H7 (cell line): ENCODE measurements around the gene HOGA1. TPM values are rescaled to one million over a fixed set of nuclear protein-coding genes. Genes with fewer than 3 reads are reported as not detected.

Experiments
- DNase-seq: peaks from one replicate; pipeline ENCODE4 v3.0.0; 2012
- H3K27me3 ChIP-seq: 2 replicates; pipeline ENCODE4 v1.6.0; 2011; ENCODE audit warnings: mild to moderate bottlenecking, low read length; ENCODE audit not compliant: control insufficient read depth, insufficient read depth
- H3K36me3 ChIP-seq: replicated peaks from 2 replicates; pipeline ENCODE4 v1.5.1; 2011; ENCODE audit warnings: low read length; ENCODE audit not compliant: control insufficient read depth, insufficient read depth
- H3K4me3 ChIP-seq: 2 replicates; pipeline ENCODE4 v1.5.1; 2011; ENCODE audit warnings: low read depth, mild to moderate bottlenecking, control low read depth, low read length, moderate library complexity; ENCODE audit not compliant: insufficient read depth
- total RNA-seq: library from RNA; depleted of rRNA; stranded (reverse); fragments of >200 nt; shearing (Covaris generic); gene quantifications from 2 replicates; pipeline ENCODE4 v1.2.3, GENCODE V29; 2014; rRNA removed

Gene HOGA1
- total RNA-seq: 0.37 TPM in 1 of 2 replicates, not detected in the other

DNA sequence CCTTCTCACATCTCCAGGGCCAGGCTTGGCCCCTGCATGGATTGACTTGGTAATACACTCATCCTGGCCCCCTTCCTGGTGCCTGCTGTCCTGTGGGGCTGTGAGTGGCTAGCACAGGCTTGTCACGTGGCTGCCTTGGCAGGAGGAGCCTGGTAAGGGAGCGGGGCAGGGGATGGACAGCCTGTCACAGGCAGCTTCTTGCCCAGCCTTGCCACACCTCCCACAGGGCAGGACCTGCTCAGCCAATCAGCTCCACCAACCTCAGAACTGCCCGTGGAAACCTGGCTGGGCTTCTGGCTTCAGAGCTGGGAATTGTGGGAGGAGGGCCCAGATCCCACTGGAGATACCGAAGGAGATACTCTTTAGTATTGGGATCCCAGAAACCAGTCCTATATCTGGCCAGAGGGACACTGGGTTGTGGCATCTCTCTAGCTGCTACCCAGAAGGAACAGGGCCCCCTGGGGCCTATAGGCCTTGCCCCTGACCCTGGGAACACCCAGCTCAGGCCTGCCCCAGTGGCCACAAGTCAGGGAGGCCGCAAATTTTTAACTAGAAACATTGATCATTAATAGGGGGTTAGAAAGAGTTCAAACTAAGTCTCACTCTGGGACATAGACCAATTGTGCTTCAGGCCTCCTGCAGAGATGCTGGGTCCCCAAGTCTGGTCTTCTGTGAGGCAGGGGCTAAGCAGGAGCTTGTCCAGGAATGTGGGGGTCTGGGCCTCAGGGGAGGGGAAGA is at the start of gene HOGA1:
TSS of gene HOGA1 (plus strand) at position 330 of the 738 bp plus-strand sequence. CDS start at position 645, 315 bp downstream.
- peak; percentile 91 for DNase-seq
- no peak within 1 kb of the TSS for H3K4me3 ChIP-seq
- no peaks in the 10 kb centered on the region for H3K36me3 ChIP-seq
- no peaks in the 10 kb centered on the region for H3K27me3 ChIP-seq

DNA sequence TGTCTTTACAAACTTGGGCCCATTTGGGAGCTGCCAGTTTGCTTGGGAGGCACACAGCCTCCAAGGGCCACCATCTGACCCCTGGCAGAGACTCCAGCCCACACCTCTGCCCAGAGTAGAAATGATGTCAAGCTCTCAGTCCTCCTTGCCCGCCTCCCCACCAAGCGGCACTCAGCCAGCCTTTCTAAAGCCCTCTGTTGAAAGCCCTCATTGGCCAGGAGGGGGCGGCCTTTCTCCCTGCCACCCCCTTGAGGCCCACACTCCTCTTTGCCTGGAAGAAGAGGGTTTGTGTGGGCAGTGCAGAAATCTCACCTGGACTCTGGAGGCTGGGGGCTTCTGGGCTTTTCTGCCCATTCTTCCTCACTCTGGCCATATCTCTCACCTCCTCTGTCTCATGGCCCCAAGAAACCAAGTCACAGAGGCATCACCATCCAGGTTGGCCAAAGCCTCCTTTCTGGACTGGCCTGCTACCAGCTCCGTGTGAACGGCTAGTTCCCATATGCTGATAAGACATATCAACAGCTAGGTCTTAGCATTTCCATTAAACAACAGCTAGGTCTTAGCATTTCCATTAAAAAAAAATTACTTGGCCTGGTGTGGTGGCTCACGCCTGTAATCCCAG is 49.3 kb upstream of the HOGA1 start:
- Histone ChIP-seq H3K4me3 (no peak overlapping the region), H3K36me3 (no peaks in the 10 kb centered on the region), H3K27me3 (no peaks in the 10 kb centered on the region)
- DNase-seq: peak; percentile 91

DNA sequence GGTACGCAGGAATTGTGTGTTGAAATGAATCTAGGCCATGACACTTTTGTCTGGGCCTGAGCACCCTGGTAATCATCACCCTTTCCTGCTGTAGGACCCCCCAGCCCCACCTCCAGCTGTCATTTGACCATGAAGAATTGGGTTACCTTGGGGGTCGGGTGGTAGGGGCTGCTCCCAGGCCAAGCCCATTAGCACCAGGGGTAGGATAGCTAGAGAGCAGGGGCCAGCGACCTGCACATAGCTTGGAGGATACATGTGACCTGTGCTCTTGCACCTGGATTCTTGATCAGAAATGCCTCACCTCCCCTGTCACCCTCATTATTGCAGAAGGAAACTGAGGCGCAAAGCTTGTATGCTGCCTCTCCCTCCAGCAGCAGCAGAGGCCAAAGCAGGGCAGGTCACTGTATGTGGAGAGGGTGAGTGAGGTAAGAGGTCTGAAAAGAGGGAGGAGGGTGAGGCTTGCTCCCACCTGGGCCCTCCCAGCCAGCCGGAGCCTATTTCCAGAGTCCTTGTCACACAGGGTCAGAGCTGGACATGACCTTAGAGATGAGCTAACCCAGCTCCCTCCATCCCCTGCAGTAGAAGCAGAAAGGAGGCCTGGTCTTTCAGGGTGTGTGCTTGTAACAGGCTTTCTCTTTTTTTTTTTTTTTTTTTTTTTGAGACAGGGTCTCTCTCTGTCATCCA is 46.9 kb upstream of the HOGA1 start:
- Histone ChIP-seq H3K36me3 (no peaks in the 10 kb centered on the region), H3K4me3 (no peak overlapping the region), H3K27me3 (no peaks in the 10 kb centered on the region)
- no peak for DNase-seq

GRCh38 chr10:97538411-97538810 is 45.8 kb upstream of the HOGA1 start:
- DNase-seq: no peak
- no peaks in the 10 kb centered on the region for H3K36me3 ChIP-seq
- no peaks in the 10 kb centered on the region for H3K27me3 ChIP-seq
- H3K4me3 ChIP-seq: no peak overlapping the region

DNA sequence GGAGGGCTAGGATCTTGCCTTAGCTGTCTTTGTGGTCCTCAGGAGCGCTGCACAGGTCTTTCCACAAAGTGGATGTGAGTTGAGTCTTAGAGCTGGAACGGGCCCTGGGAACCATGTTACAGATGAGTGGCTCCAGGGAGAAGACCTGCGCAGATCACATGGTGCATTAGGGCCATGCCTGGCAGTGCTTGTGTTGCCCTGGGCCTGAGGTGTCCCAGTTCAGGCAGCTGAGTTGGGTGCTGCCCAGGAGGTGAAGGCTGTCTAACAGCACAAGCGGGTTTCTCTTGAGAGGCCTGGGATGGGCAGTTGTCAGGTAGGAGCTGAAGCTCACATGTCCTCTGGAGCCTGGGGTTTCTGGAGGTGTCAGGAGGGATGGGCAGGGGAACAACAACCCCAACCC is 45.4 kb upstream of the HOGA1 start:
- Histone ChIP-seq H3K4me3 (no peak overlapping the region), H3K27me3 (no peaks in the 10 kb centered on the region), H3K36me3 (no peaks in the 10 kb centered on the region)
- no peak for DNase-seq

GRCh38 chr10:97539523-97540200 is 44.5 kb upstream of the HOGA1 start:
- peak; percentile 84 for DNase-seq
- H3K27me3 ChIP-seq: no peaks in the 10 kb centered on the region
- no peak overlapping the region for H3K4me3 ChIP-seq
- no peaks in the 10 kb centered on the region for H3K36me3 ChIP-seq

GRCh38 chr10:97540669-97541500 is 43.3 kb upstream of the HOGA1 start:
- no peaks in the 10 kb centered on the region for H3K27me3 ChIP-seq
- peak; percentile 62 for DNase-seq
- H3K36me3 ChIP-seq: no peaks in the 10 kb centered on the region
- no peak overlapping the region for H3K4me3 ChIP-seq

DNA sequence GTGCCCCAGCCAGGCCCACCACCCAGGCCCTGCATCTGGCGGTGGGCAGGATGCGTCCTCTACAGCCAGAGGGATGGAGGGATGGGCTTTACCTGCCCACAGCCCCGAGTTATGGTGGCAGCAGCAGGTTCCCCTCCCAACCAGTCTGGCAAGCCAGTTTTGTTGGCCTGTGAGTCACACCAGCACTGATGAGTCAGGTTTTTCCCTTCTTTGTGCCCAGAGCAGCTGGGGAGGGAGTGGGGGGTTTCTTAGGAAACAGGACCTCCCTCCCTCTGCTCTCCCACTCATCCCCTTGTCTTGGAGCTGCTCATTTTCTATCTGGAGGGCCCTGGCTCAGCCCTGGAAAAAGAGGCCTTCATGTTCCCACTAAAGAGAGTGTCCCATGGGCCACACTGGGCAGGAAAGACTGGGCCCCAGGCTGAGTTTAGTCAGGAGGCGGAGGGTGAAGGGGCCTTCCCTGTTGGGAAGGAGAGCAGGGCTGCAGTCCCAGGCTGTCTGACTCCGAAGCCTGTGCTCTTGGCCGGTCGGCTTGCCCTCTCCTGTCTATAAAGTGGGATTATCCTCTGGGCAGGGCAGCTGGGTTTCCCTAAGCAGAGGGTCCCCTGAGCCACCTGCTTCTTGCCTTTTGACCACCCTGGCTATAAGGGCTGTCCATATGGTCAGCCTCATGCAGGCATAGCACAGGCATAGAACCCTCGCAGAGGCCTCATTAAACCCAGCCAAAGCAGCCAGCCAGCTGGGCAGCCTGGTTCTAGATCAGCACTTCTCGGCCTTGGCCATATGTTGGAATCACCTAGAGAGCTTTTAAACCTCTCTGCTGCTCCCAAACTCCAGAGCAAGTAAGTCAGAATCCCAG is 41.8 kb upstream of the HOGA1 start:
- DNase-seq: peak; percentile 63
- no peak overlapping the region for H3K4me3 ChIP-seq
- no peaks in the 10 kb centered on the region for H3K36me3 ChIP-seq
- H3K27me3 ChIP-seq: no peaks in the 10 kb centered on the region

GRCh38 chr10:97543025-97543546 is 41.1 kb upstream of the HOGA1 start:
- H3K36me3 ChIP-seq: no peaks in the 10 kb centered on the region
- H3K27me3 ChIP-seq: no peaks in the 10 kb centered on the region
- no peak overlapping the region for H3K4me3 ChIP-seq
- DNase-seq: peak; percentile 49

GRCh38 chr10:97546456-97547270 is 37.5 kb upstream of the HOGA1 start:
- no peak for DNase-seq
- no peaks in the 10 kb centered on the region for H3K36me3 ChIP-seq
- H3K27me3 ChIP-seq: no peaks in the 10 kb centered on the region
- no peak overlapping the region for H3K4me3 ChIP-seq

- Histone ChIP-seq H3K27me3 (no peaks in the 10 kb centered on the region), H3K4me3 (no peak overlapping the region), H3K36me3 (no peaks in the 10 kb centered on the region)
- DNase-seq: no peak
These were observed 37.0 kb upstream of the HOGA1 start for GRCh38 chr10:97547271-97547600.

DNA sequence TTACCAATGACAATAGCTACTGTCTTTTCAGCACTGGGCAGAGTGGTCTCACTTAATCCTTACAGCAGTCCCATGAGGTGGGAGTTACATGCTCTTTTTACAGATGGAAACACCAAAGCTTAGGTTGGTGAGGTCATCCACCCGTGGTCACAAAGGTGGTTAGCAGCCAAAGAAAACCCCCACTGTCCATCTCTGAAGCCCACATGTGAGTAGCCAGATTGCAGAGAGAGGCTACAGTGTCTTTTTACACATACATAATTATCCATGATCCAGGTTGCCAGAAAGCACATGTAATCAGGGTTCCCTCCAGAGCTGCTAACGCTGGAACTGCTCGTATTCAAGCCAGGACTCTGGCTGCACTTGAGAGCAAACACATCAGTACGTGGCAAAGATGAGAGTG is 36.2 kb upstream of the HOGA1 start:
- no peaks in the 10 kb centered on the region for H3K36me3 ChIP-seq
- H3K27me3 ChIP-seq: no peaks in the 10 kb centered on the region
- DNase-seq: no peak
- H3K4me3 ChIP-seq: no peak overlapping the region
